Activated CD8-positive, alpha-beta memory T cell treated with anti-CD3 and anti-CD28 coated beads for 4 hours (primary cell): Measurements from ENCODE around the gene C2orf81.
A peak's percentile ranks its signal among the peaks of the same experiment; 100 is the strongest.
"Not testable (repeated sequence)": the region's sequence is repeated elsewhere in the genome, so short reads cannot be mapped to it uniquely, and the experiment has no call there.

Experiments used
- DNase-seq, 2 donors: peaks; one replicate each; pipeline ENCODE4 v3.0.0-alpha.2; 2020; ENCODE audit warnings: low read depth in 2 of 2

C2orf81 gene

GRCh38 chr2:74423231-74424095 lies 2.0 kb upstream of the C2orf81 start:
- no peak for DNase-seq

GRCh38 chr2:74420443-74421103 lies 846 bp downstream of the C2orf81 start:
- DNase-seq: not testable (repeated sequence)

GRCh38 chr2:74420006-74420405 lies 1.4 kb downstream of the C2orf81 start:
- DNase-seq: no peak

- no peak for DNase-seq
These were observed 2.1 kb downstream of the C2orf81 start for GRCh38 chr2:74419345-74419744.

GRCh38 chr2:74418312-74418711 lies 3.1 kb downstream of the C2orf81 start:
- DNase-seq: no peak

GRCh38 chr2:74417763-74418162 lies 3.7 kb downstream of the C2orf81 start:
- DNase-seq: no peak

GRCh38 chr2:74417197-74417596 lies 4.2 kb downstream of the C2orf81 start:
- no peak for DNase-seq

GRCh38 chr2:74416778-74417177 lies 4.6 kb downstream of the C2orf81 start:
- no peak for DNase-seq

- no peak for DNase-seq
These were observed 5.5 kb downstream of the C2orf81 start for GRCh38 chr2:74415762-74416395.

GRCh38 chr2:74414881-74415761 lies 6.3 kb downstream of the C2orf81 start:
- no peak for DNase-seq

GRCh38 chr2:74414441-74414840 lies 7.0 kb downstream of the C2orf81 start:
- no peak for DNase-seq

- no peak for DNase-seq
These were observed 8.3 kb downstream of the C2orf81 start for GRCh38 chr2:74413001-74413698.

GRCh38 chr2:74407682-74408081 lies 13.7 kb downstream of the C2orf81 start:
- DNase-seq: no peak

GRCh38 chr2:74406035-74406434 lies 15.4 kb downstream of the C2orf81 start:
- DNase-seq: no peak

- DNase-seq: no peak
These were observed 19.5 kb downstream of the C2orf81 start for GRCh38 chr2:74401891-74402290.

- DNase-seq: no peak
These were observed 21.6 kb downstream of the C2orf81 start for GRCh38 chr2:74399785-74400184.

- DNase-seq: no peak
These were observed 25.3 kb downstream of the C2orf81 start for GRCh38 chr2:74396149-74396548.

- DNase-seq: no peak
These were observed 27.9 kb downstream of the C2orf81 start for GRCh38 chr2:74393525-74393924.

GRCh38 chr2:74392449-74392743 lies 29.0 kb downstream of the C2orf81 start:
- DNase-seq: no peak

- peak; percentile 89 for DNase-seq
These were observed 29.6 kb downstream of the C2orf81 start for GRCh38 chr2:74391580-74392448.
